DOHH2 (cell line): ENCODE measurements around the gene HFE.
A peak's percentile ranks its signal among the peaks of the same experiment; 100 is the strongest.
"Not testable (repeated sequence)": the region's sequence is repeated elsewhere in the genome, so short reads cannot be mapped to it uniquely, and the experiment has no call there.

Source experiments
- H3F3A ChIP-seq: fragments of 200-600 bp; sonication (generic), shearing (Covaris generic); 2 replicates; pipeline ENCODE4 v1.6.0; 2016; ENCODE audit warnings: antibody characterized with exemption, mild to moderate bottlenecking; ENCODE audit not compliant: control insufficient read depth, insufficient read depth
- H3K27ac ChIP-seq: fragments of 200-600 bp; sonication (generic); 2 replicates; pipeline ENCODE4 v1.5.1; 2014; ENCODE audit warnings: low read depth, mild to moderate bottlenecking, low read length, moderate library complexity
- H3K27me3 ChIP-seq: fragments of 200-600 bp; sonication (generic); 2 replicates; pipeline ENCODE4 v1.6.1; 2014; ENCODE audit warnings: mild to moderate bottlenecking, low read length, mixed read lengths; ENCODE audit not compliant: control insufficient read depth
- H3K36me3 ChIP-seq: fragments of 200-600 bp; sonication (generic); 2 replicates; pipeline ENCODE4 v1.6.1; 2014; ENCODE audit warnings: mild to moderate bottlenecking, low read length, moderate library complexity, mixed read lengths; ENCODE audit not compliant: control insufficient read depth
- H3K4me1 ChIP-seq: fragments of 200-600 bp; sonication (generic); 2 replicates; pipeline ENCODE4 v1.6.1; 2014; ENCODE audit warnings: mild to moderate bottlenecking, low read length, mixed read lengths; ENCODE audit not compliant: control insufficient read depth
- H3K4me2 ChIP-seq: fragments of 200-600 bp; sonication (generic); 2 replicates; pipeline ENCODE4 v1.6.0; 2014; ENCODE audit warnings: mild to moderate bottlenecking, low read length, moderate library complexity
- H3K4me3 ChIP-seq: fragments of 200-600 bp; sonication (generic); 2 replicates; pipeline ENCODE4 v1.5.1; 2014; ENCODE audit warnings: mild to moderate bottlenecking, low read length, mixed read lengths
- H3K79me2 ChIP-seq: fragments of 200-600 bp; sonication (generic); 2 replicates; pipeline ENCODE4 v1.6.1; 2014; ENCODE audit warnings: mild to moderate bottlenecking, low read length, mixed read lengths; ENCODE audit not compliant: control insufficient read depth
- H3K9me2 ChIP-seq: fragments of 200-600 bp; sonication (generic); replicated peaks from 2 replicates; pipeline ENCODE4 v1.6.1; 2014; ENCODE audit warnings: mild to moderate bottlenecking, low read length, mixed read lengths; ENCODE audit not compliant: control insufficient read depth
- H3K9me3 ChIP-seq: fragments of 200-600 bp; sonication (generic); 2 replicates; pipeline ENCODE4 v1.6.1; 2014; ENCODE audit warnings: antibody characterized with exemption, low read length, mixed read lengths; ENCODE audit not compliant: control insufficient read depth, insufficient read depth
- H4K20me1 ChIP-seq: fragments of 200-600 bp; sonication (generic); 2 replicates; pipeline ENCODE4 v1.6.0; 2014; ENCODE audit warnings: low read depth, mild to moderate bottlenecking, antibody characterized with exemption, low read length, moderate library complexity; ENCODE audit not compliant: control insufficient read depth, insufficient read depth
- EZH2phosphoT487 ChIP-seq: fragments of 200-600 bp; sonication (generic); IDR thresholded peaks from 2 replicates; pipeline ENCODE4 v1.6.1; 2017; ENCODE audit warnings: borderline replicate concordance, mild to moderate bottlenecking, antibody characterized with exemption, low read length, moderate library complexity, mixed read lengths
- TF ChIP-seq, protein P1 (sequence below): fragments of 200-600 bp; sonication (generic); IDR thresholded peaks from one replicate; pipeline ENCODE4 v1.5.1; 2014; ENCODE audit warnings: antibody characterized with exemption, mild to moderate bottlenecking, low read depth, low read length; ENCODE audit not compliant: poor library complexity, severe bottlenecking

Gene HFE

DNA sequence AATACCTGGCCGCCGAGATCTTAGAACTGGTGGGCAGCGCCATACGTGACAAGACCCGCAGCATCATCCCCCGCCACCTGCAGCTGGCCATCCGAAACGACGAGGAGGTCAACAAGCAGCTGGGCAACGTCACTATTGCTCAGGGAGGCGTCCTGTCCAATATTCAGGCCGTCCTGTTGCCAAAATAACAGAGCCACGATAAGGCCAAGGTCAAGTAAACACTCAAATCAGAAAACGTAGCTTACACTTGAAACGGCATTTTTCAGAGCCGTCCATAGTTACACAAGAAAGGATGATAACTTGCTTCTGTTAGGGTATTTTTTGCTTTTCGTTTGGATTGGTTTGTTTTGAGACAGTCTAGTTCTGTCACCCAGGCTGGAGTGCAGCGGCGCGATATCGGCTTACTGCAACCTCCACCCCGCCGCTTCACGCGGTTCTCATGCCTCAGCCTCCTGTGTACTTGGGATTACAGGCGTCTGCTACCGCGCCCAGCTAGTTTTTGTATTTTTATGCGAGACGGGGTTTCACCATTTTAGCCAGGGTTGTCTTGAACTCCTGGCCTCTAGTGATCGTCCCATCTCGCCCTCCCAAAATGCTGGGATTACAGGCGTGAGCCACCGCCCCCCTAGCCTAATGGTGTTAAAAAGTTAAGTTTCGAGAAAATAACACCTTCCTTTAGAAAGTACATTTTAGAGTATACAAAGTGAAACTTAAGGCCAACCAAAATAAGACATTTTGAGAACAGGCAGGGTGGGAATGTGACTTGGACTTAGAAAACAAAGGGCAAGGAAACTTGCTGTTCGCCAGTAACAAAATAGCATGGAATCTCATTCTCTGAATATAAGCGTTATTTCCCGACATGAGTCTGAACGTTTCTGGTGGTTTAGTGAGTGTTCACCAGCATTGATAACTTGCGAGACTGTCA lies 42.8 kb upstream of the HFE start:
- TF ChIP-seq EZH2phosphoT487: no peak
- TF ChIP-seq, protein P1, sequence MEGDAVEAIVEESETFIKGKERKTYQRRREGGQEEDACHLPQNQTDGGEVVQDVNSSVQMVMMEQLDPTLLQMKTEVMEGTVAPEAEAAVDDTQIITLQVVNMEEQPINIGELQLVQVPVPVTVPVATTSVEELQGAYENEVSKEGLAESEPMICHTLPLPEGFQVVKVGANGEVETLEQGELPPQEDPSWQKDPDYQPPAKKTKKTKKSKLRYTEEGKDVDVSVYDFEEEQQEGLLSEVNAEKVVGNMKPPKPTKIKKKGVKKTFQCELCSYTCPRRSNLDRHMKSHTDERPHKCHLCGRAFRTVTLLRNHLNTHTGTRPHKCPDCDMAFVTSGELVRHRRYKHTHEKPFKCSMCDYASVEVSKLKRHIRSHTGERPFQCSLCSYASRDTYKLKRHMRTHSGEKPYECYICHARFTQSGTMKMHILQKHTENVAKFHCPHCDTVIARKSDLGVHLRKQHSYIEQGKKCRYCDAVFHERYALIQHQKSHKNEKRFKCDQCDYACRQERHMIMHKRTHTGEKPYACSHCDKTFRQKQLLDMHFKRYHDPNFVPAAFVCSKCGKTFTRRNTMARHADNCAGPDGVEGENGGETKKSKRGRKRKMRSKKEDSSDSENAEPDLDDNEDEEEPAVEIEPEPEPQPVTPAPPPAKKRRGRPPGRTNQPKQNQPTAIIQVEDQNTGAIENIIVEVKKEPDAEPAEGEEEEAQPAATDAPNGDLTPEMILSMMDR: no peak
- H3K9me3 ChIP-seq: peaks cover 8% of the 10 kb centered on the region; the same call in 1 of the 2 replicates
- H4K20me1 ChIP-seq: no peaks in the 10 kb centered on the region
- H3K4me2 ChIP-seq: peak overlapping the region; percentile 80
- H3K79me2 ChIP-seq: no peaks in the 10 kb centered on the region
- H3K36me3 ChIP-seq: peaks cover 19% of the 10 kb centered on the region
- H3K27me3 ChIP-seq: no peaks in the 10 kb centered on the region
- H3K4me3 ChIP-seq: peak overlapping the region; percentile 60
- peaks cover 39% of the 10 kb centered on the region for H3F3A ChIP-seq
- no peaks in the 10 kb centered on the region for H3K9me2 ChIP-seq
- H3K4me1 ChIP-seq: peaks cover 50% of the 10 kb centered on the region
- H3K27ac ChIP-seq: peak overlapping the region; percentile 88

DNA sequence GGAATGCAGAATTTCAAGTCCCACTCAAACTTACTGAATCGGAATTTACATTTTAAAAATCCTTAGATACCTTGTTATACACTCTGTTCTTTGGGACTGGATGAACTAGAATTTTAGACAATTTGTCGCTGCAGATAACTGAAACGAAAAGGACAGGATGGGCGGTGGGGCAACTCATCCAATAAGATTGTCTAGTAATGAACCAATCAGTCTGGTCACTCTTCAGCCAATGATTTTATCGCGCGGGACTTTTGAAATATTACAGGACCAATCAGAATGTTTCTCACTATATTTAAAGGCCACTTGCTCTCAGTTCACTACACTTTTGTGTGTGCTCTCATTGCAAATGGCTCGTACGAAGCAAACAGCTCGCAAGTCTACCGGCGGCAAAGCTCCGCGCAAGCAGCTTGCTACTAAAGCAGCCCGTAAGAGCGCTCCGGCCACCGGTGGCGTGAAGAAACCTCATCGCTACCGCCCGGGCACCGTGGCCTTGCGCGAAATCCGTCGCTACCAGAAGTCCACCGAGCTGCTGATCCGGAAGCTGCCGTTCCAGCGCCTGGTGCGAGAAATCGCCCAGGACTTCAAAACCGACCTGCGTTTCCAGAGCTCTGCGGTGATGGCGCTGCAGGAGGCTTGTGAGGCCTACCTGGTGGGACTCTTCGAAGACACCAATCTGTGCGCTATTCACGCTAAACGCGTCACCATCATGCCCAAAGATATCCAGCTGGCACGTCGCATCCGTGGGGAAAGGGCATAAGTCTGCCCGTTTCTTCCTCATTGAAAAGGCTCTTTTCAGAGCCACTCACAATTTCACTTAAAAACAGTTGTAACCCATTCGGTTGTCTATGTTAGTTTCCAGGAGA lies 41.9 kb upstream of the HFE start:
- no peaks in the 10 kb centered on the region for H3K9me2 ChIP-seq
- H3K79me2 ChIP-seq: no peaks in the 10 kb centered on the region
- no peaks in the 10 kb centered on the region for H4K20me1 ChIP-seq
- peaks cover 8% of the 10 kb centered on the region; the same call in 1 of the 2 replicates for H3K9me3 ChIP-seq
- peak overlapping the region; percentile 88 for H3K27ac ChIP-seq
- TF ChIP-seq EZH2phosphoT487: no peak
- TF ChIP-seq, protein P1: peak; percentile 38
- H3F3A ChIP-seq: peaks cover 39% of the 10 kb centered on the region
- H3K36me3 ChIP-seq: peaks cover 19% of the 10 kb centered on the region
- H3K4me1 ChIP-seq: peaks cover 50% of the 10 kb centered on the region
- H3K27me3 ChIP-seq: no peaks in the 10 kb centered on the region
- peak overlapping the region; percentile 80 for H3K4me2 ChIP-seq
- peak overlapping the region; percentile 60 for H3K4me3 ChIP-seq

DNA sequence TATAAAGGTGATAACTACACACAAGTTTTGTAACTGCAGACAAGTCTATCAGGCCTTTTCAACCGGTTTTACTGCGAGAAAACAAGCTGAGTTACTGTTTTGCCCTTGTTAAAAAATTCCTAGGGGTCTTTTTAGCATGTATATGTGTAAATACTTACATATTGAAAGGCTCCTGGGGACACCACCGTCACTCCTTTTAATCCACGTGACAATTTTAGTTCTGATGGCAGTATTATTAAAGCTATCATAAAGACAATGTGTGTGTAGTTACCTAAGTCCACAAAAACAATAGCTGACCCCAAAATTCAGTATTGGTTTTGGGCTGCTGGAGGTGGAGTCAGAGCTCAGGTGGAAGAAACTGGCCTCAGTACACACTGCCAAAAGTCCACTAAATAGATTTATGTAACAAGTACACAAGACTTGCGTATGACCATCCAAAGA lies 41.3 kb upstream of the HFE start:
- Histone ChIP-seq H3F3A (peaks cover 39% of the 10 kb centered on the region), H3K4me2 (peak overlapping the region; percentile 80), H3K9me3 (peaks cover 8% of the 10 kb centered on the region; the same call in 1 of the 2 replicates), H3K79me2 (no peaks in the 10 kb centered on the region), H3K4me3 (peak overlapping the region; percentile 60), H3K27ac (peak overlapping the region; percentile 88), H3K27me3 (no peaks in the 10 kb centered on the region), H4K20me1 (no peaks in the 10 kb centered on the region), H3K9me2 (no peaks in the 10 kb centered on the region), H3K36me3 (peaks cover 19% of the 10 kb centered on the region), H3K4me1 (peaks cover 50% of the 10 kb centered on the region)
- TF ChIP-seq, protein P1: no peak
- no peak for TF ChIP-seq EZH2phosphoT487

DNA sequence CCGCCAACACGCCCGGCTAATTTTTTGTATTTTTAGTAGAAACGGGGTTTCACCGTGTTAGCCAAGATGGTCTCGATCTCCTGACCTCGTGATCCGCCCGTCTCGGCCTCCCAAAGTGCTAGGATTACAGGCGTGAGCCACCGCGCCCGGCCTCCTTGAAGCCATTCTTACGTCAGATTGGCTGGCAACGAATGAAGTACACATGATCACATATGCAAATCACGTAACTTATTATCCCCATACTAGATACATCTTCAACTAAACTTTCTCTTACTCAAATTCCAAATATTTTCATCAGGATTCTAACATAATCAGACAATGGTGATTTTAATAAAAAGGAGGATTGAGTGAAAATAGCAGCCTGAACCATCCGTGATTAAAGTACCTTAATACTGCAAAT lies 39.9 kb upstream of the HFE start:
- H3K79me2 ChIP-seq, H3K9me3 ChIP-seq, H4K20me1 ChIP-seq, H3K9me2 ChIP-seq, H3K4me2 ChIP-seq, H3K27me3 ChIP-seq, H3K4me3 ChIP-seq: not testable (repeated sequence)
- Histone ChIP-seq H3K27ac (peak overlapping the region; percentile 47), H3F3A (peaks cover 42% of the 10 kb centered on the region), H3K4me1 (peaks cover 50% of the 10 kb centered on the region), H3K36me3 (peaks cover 19% of the 10 kb centered on the region)
